Gastrocnemius medialis (tissue), 4 donors: Measurements from ENCODE around the gene SGIP1. TPM values are rescaled to one million over a fixed set of nuclear protein-coding genes. Genes with fewer than 3 reads are reported as not detected.

Experiments
- ATAC-seq, 2 donors: fragments of 150-250 bp; one replicate each; pipeline ENCODE4 v1.9.1; 2016
- DNase-seq, 2 donors: peaks; one replicate each; pipeline ENCODE4 v3.0.0-alpha.2; 2019
- H3K27ac ChIP-seq, 4 donors: fragments of 200-600 bp; sonication (generic); 1 replicate in 1 of 4; 2 replicates in 3 of 4; pipeline ENCODE4 v1.5.1; 2016 to 2018; ENCODE audit warnings: mild to moderate bottlenecking in 2 of 4, moderate library complexity in 1 of 4
- H3K27me3 ChIP-seq, 3 donors: fragments of 200-600 bp; sonication (generic) in 2 of 3; 1 replicate in 1 of 3; 2 replicates in 2 of 3; pipeline versions ENCODE4 v1.5.1 to v1.6.0; 2016 to 2019; ENCODE audit warnings: mild to moderate bottlenecking in 1 of 3, moderate library complexity in 1 of 3
- H3K36me3 ChIP-seq, 2 donors: fragments of 200-600 bp; sonication (generic) in 1 of 2; one replicate each; pipeline ENCODE4 v1.5.1; 2017 to 2018
- H3K4me1 ChIP-seq, 2 donors: fragments of 200-600 bp; sonication (generic) in 1 of 2; one replicate each; pipeline ENCODE4 v1.5.1; 2016 to 2017; ENCODE audit warnings: mild to moderate bottlenecking in 2 of 2
- H3K4me3 ChIP-seq, 4 donors: fragments of 200-600 bp; sonication (generic) in 3 of 4; 1 replicate in 1 of 4; 2 replicates in 3 of 4; pipeline ENCODE4 v1.5.1; 2016 to 2019; ENCODE audit warnings: mild to moderate bottlenecking in 2 of 4
- H3K9me3 ChIP-seq, 3 donors: fragments of 200-600 bp; sonication (generic) in 2 of 3; 1 replicate in 1 of 3; 2 replicates in 2 of 3; pipeline ENCODE4 v1.5.1; 2016 to 2019
- CTCF ChIP-seq, 5 experiments: fragments of 450-650 bp in 3 of 5; fragments of 200-600 bp in 2 of 5; sonication (generic) in 2 of 5; IDR thresholded peaks in 4 of 5; conservative IDR thresholded peaks in 1 of 5; 1 replicate in 4 of 5; 2 replicates in 1 of 5; pipeline ENCODE4 v1.5.1; 2016 to 2019; ENCODE audit warnings: antibody characterized with exemption in 5 of 5, mild to moderate bottlenecking in 3 of 5, moderate library complexity in 3 of 5
- POLR2A ChIP-seq, 2 donors: fragments of 450-650 bp; IDR thresholded peaks; one replicate each; pipeline ENCODE4 v1.6.1; 2017; ENCODE audit warnings: antibody characterized with exemption in 2 of 2, mild to moderate bottlenecking in 2 of 2, moderate library complexity in 2 of 2
- in situ Hi-C, 4 donors: fragments of 200-750 bp; cut with MboI; loops; one replicate each; pipeline versions ENCODE4 v1.15.0 to v1.8.0; 2017; ENCODE audit warnings: low sequenced_read_pairs in 4 of 4
- intact Hi-C: fragments of 100-400 bp; cut with DNase I; formaldehyde crosslinking; loops from one replicate; pipeline ENCODE4 v1.15.1; 2023; ENCODE audit warnings: low total_unique reads
- total RNA-seq, 4 donors: library from RNA; depleted of rRNA; stranded (reverse); fragments of >200 nt; gene quantifications; one replicate each; pipeline versions ENCODE4 v1.1.0 to v1.2.3, GENCODE V29; 2016

Gene SGIP1
- total RNA-seq, 4 donors from 2014 or later = 2.5 to 7.1 (median 2.9) TPM

DNA sequence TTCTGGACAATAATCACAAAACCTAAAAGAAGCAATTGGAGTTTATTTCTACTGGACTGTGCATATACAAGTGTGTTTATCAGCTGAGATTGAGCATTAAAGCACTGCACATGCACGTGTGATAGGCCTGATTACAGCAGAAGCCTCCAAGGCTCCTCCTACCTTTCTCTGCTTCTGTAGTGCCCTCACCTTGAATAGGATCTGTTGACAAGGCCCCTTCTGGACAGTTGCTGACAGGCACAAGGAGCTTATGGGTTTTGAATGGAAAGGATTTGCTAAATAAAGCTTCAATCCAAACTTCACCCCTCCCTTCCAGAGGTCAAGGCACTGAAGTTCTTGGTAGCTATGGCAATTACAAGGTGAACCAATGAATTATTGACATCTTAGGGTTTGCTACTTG lies 7.9 kb upstream of the SGIP1 start:
- in situ Hi-C loops = no loop called here
- no peaks in the 10 kb centered on the region for H3K4me1 ChIP-seq
- no peak for ATAC-seq
- intact Hi-C loops = no loop called here
- H3K9me3 ChIP-seq = no peaks in the 10 kb centered on the region
- H3K27ac ChIP-seq = no peak overlapping the region
- no peak for TF ChIP-seq CTCF (IDR thresholded peaks at IDR 0.05 in 4 of 5, conservative IDR thresholded peaks at IDR 0.05 in 1 of 5)
- no peak for TF ChIP-seq POLR2A (IDR thresholded peaks at IDR 0.05)
- no peaks in the 10 kb centered on the region for H3K36me3 ChIP-seq
- no peak for DNase-seq
- no peak overlapping the region for H3K4me3 ChIP-seq
- no peaks in the 10 kb centered on the region for H3K27me3 ChIP-seq

- Histone ChIP-seq H3K4me3 (no peak overlapping the region), H3K4me1 (no peaks in the 10 kb centered on the region), H3K27me3 (peaks cover 0 to 2% (median 0%) of the 10 kb centered on the region in 3 donors), H3K36me3 (no peaks in the 10 kb centered on the region), H3K9me3 (no peaks in the 10 kb centered on the region), H3K27ac (no peak overlapping the region)
- no peak for DNase-seq
- TF ChIP-seq CTCF (IDR thresholded peaks at IDR 0.05 in 4 of 5, conservative IDR thresholded peaks at IDR 0.05 in 1 of 5) (no peak), POLR2A (IDR thresholded peaks at IDR 0.05) (no peak)
- no peak for ATAC-seq
- in situ Hi-C loops (no loop called here), intact Hi-C loops (no loop called here)
These were observed 7.0 kb upstream of the SGIP1 start for GRCh38 chr1:66526991-66527390.

- DNase-seq = no peak
- in situ Hi-C loops = no loop called here
- TF ChIP-seq POLR2A (IDR thresholded peaks at IDR 0.05) (no peak), CTCF (IDR thresholded peaks at IDR 0.05 in 4 of 5, conservative IDR thresholded peaks at IDR 0.05 in 1 of 5) (no peak)
- Histone ChIP-seq H3K4me3 (no peak overlapping the region), H3K4me1 (no peaks in the 10 kb centered on the region), H3K27me3 (peaks cover 0 to 5% (median 3%) of the 10 kb centered on the region in 3 donors), H3K36me3 (no peaks in the 10 kb centered on the region), H3K9me3 (no peaks in the 10 kb centered on the region), H3K27ac (no peak overlapping the region)
- intact Hi-C loops = no loop called here
- ATAC-seq = no peak
These were observed 6.3 kb upstream of the SGIP1 start for GRCh38 chr1:66527686-66528085.

GRCh38 chr1:66528580-66528979 lies 5.4 kb upstream of the SGIP1 start:
- H3K4me1 ChIP-seq = no peaks in the 10 kb centered on the region
- ATAC-seq (no peak), DNase-seq (no peak)
- intact Hi-C loops = no loop called here
- TF ChIP-seq POLR2A (IDR thresholded peaks at IDR 0.05) = no peak
- TF ChIP-seq CTCF (IDR thresholded peaks at IDR 0.05 in 4 of 5, conservative IDR thresholded peaks at IDR 0.05 in 1 of 5) = no peak
- in situ Hi-C loops = no loop called here
- no peaks in the 10 kb centered on the region for H3K9me3 ChIP-seq
- no peak overlapping the region for H3K4me3 ChIP-seq
- no peaks in the 10 kb centered on the region for H3K36me3 ChIP-seq
- H3K27ac ChIP-seq = no peak overlapping the region
- H3K27me3 ChIP-seq = peaks cover 0 to 11% (median 10%) of the 10 kb centered on the region in 3 donors

GRCh38 chr1:66532214-66532613 lies 1.7 kb upstream of the SGIP1 start:
- peaks cover 0 to 11% (median 10%) of the 10 kb centered on the region in 3 donors for H3K27me3 ChIP-seq
- H3K4me1 ChIP-seq = no peaks in the 10 kb centered on the region
- ATAC-seq (no peak), DNase-seq (no peak)
- no peaks in the 10 kb centered on the region for H3K36me3 ChIP-seq
- TF ChIP-seq CTCF (IDR thresholded peaks at IDR 0.05 in 4 of 5, conservative IDR thresholded peaks at IDR 0.05 in 1 of 5) = no peak
- no peak for TF ChIP-seq POLR2A (IDR thresholded peaks at IDR 0.05)
- H3K27ac ChIP-seq = peak overlapping the region; percentile 64 to 78 (median 74)
- intact Hi-C loops (loop anchor here (10.0 kb wide), 1 partner anchor 173 kb away; no protein-coding TSS in a partner anchor), in situ Hi-C loops (no loop called here)
- H3K9me3 ChIP-seq = no peaks in the 10 kb centered on the region
- peak overlapping the region in 1 of 4 donors; percentile 8 for H3K4me3 ChIP-seq
